Ovary (tissue), 9 donors: ENCODE measurements around the gene ADNP2. TPM values are rescaled to one million over a fixed set of nuclear protein-coding genes. Genes with fewer than 3 reads are reported as not detected.

Source experiments
- DNase-seq, 5 donors: peaks; one replicate each; pipeline ENCODE4 v3.0.0-alpha.2; 2019 to 2020
- H3K27ac ChIP-seq, 2 donors: fragments of 200-600 bp; one replicate each; pipeline versions ENCODE4 v1.5.1 to v1.8.0; 2019 to 2022
- H3K27me3 ChIP-seq: fragments of 200-600 bp; one replicate; pipeline ENCODE4 v1.8.0; 2022
- H3K36me3 ChIP-seq: fragments of 200-600 bp; sonication (generic); one replicate; pipeline ENCODE4 v1.5.1; 2019
- H3K4me1 ChIP-seq: one replicate; pipeline ENCODE4 v1.8.1; 2013; ENCODE audit warnings: mild to moderate bottlenecking, moderate library complexity; ENCODE audit not compliant: insufficient read depth
- H3K4me3 ChIP-seq: fragments of 200-600 bp; sonication (generic); one replicate; pipeline ENCODE4 v1.5.1; 2017
- H3K9me3 ChIP-seq, 2 donors: fragments of 200-600 bp in 1 of 2; sonication (generic) in 1 of 2; one replicate each; pipeline versions ENCODE4 v1.5.1 to v1.8.1; 2013 to 2019; ENCODE audit warnings: mild to moderate bottlenecking in 1 of 2, moderate library complexity in 1 of 2
- EP300 ChIP-seq: sonication (generic); formaldehyde crosslinking; IDR thresholded peaks from one replicate; pipeline ENCODE4 v1.6.1; 2017; ENCODE audit warnings: antibody characterized with exemption
- POLR2A ChIP-seq: fragments of 450-650 bp; IDR thresholded peaks from one replicate; pipeline ENCODE4 v1.6.1; 2017; ENCODE audit warnings: antibody characterized with exemption, mild to moderate bottlenecking, moderate library complexity
- WGBS, 3 donors: extraction: QIAGEN DNeasy Blood & Tissue Kit in 1 of 3; methylation state at CpG; one replicate each; pipeline versions ENCODE4 v1.1.5 to v1.1.7; 2013 to 2017; 5-methylcytosine and 5-hydroxymethylcytosine counted together
- intact Hi-C, 4 donors: fragments of 100-400 bp; cut with DNase I; formaldehyde crosslinking; loops; one replicate each; pipeline versions ENCODE4 v1.11.0 to v1.15.1; 2022 to 2023
- polyA plus RNA-seq, 2 donors: library from polyadenylated mRNA; stranded (reverse); fragments of 200-250 nt in 1 of 2; fragments of 350-450 nt in 1 of 2; fragmentation: Illumina TruSeq in 1 of 2; extraction: RNeasy Lipid Tissue Mini Kit (QIAGEN cat#74804) in 1 of 2; gene quantifications; one replicate each; pipeline ENCODE4 v1.2.3, GENCODE V29; 2013 to 2014
- total RNA-seq, 7 donors: library from RNA; depleted of rRNA in 2 of 7; stranded (reverse); fragments of >200 nt in 2 of 7; fragmentation: NEBNext Ultra II Directional in 3 of 7; extraction: Animal tissue kit (Norgen Biotek cat#: 25700) in 3 of 7; gene quantifications; one replicate each; pipeline versions ENCODE4 v1.1.0 to v1.2.4, GENCODE V29; 2016 to 2023
- TF ChIP-seq, protein P1 (sequence below), 3 donors: fragments of 450-650 bp in 2 of 3; fragments of 200-600 bp in 1 of 3; IDR thresholded peaks; one replicate each; pipeline versions ENCODE4 v1.5.1 to v1.8.0; 2016 to 2022; ENCODE audit warnings: antibody characterized with exemption in 3 of 3, mild to moderate bottlenecking in 1 of 3
- donor health status: DM: no; HTN: no; CAD: no; lungs with moderate emphysema.
- donor health status: DM: no; HTN: no; CAD: no.
- donor health status: Bipolar disorder and iron deficiency.
- donor health status: DM: yes; HTN: yes; CAD: no.
- donor health status: DM: no; HTN: no; CAD: no.
- donor health status: DM: yes; HTN: yes; CAD: no.

ADNP2 gene
- total and polyA plus RNA-seq, 9 donors = 6.7 to 24.6 (median 16.7) TPM

DNA sequence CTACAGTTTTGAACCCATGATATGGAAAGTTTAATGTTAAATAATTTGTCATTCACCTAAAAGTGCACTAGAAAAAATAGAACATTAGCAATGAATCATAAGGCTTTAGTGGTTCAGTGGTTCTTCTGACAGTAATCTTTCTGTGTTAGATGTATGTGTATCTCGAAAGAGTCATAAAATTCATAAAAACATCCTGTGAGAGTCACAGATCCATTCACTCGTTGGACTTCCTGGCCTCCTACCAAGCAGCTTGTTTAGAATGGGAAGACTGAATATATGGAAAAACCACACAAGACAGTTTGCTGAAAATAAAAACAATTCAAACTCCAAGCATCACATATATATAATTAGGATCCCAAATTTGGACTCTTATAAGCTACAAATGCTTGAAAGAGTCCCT, 34.8 kb downstream of the ADNP2 start:
- 49 to 66% (median 54%) methylated on average over 2 of the region's 2 CpGs for WGBS, 3 donors
- H3K27me3 ChIP-seq = no peaks in the 10 kb centered on the region

DNA sequence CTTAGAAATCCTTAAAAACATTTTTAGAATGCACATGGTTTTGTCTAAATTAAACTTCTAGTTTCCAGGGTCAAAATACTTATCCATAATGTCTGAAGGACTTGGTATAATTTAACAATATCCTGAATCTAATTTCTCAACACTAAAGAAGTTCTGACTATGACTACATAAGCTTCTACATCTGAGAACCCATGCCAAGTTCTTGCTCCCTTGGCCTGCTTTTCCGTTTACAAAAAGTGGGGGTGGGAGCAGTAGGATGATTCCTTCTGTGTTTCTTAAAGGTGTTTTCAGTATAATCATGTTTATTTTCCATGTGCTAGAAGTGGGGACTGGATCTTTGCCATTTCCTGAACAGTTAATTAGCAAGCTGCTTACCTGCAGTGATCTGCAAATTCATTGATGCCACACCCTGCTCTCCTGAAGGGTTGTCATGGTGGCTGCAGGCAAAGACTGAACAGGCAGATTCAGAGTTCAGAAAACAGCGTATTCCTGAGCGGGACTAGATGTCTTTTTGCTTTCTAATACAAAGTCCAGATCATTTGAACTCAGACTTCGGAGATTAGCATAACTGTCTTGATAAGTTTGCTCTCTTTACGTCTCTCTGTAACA, 36.2 kb downstream of the ADNP2 start:
- Histone ChIP-seq H3K27ac (no peak overlapping the region), H3K27me3 (no peaks in the 10 kb centered on the region), H3K9me3 (no peaks in the 10 kb centered on the region), H3K4me3 (no peak overlapping the region), H3K36me3 (no peaks in the 10 kb centered on the region), H3K4me1 (peaks cover 2% of the 10 kb centered on the region)
- no peak for DNase-seq
- TF ChIP-seq, protein P1, sequence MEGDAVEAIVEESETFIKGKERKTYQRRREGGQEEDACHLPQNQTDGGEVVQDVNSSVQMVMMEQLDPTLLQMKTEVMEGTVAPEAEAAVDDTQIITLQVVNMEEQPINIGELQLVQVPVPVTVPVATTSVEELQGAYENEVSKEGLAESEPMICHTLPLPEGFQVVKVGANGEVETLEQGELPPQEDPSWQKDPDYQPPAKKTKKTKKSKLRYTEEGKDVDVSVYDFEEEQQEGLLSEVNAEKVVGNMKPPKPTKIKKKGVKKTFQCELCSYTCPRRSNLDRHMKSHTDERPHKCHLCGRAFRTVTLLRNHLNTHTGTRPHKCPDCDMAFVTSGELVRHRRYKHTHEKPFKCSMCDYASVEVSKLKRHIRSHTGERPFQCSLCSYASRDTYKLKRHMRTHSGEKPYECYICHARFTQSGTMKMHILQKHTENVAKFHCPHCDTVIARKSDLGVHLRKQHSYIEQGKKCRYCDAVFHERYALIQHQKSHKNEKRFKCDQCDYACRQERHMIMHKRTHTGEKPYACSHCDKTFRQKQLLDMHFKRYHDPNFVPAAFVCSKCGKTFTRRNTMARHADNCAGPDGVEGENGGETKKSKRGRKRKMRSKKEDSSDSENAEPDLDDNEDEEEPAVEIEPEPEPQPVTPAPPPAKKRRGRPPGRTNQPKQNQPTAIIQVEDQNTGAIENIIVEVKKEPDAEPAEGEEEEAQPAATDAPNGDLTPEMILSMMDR (IDR thresholded peaks at IDR 0.05) = no peak
- no peak for TF ChIP-seq EP300
- no peak for TF ChIP-seq POLR2A
- intact Hi-C loops = loop anchor here in 1 of 4 donors (5.0 kb wide), 1 partner anchor 113 kb away; the partner anchor contains the start of gene RBFA
- WGBS, 3 donors = 80 to 81% (median 81%) methylated on average over 5 of the region's 5 CpGs

More for the DNA sequence above, 34.8 kb downstream of the ADNP2 start:
- DNase-seq = no peak
- Histone ChIP-seq H3K4me3 (no peak overlapping the region), H3K9me3 (no peaks in the 10 kb centered on the region), H3K27ac (no peak overlapping the region), H3K4me1 (peaks cover 2% of the 10 kb centered on the region), H3K36me3 (no peaks in the 10 kb centered on the region)
- TF ChIP-seq EP300 (no peak), POLR2A (no peak)
- TF ChIP-seq, protein P1 (IDR thresholded peaks at IDR 0.05) = no peak
- intact Hi-C loops = no loop called here

DNA sequence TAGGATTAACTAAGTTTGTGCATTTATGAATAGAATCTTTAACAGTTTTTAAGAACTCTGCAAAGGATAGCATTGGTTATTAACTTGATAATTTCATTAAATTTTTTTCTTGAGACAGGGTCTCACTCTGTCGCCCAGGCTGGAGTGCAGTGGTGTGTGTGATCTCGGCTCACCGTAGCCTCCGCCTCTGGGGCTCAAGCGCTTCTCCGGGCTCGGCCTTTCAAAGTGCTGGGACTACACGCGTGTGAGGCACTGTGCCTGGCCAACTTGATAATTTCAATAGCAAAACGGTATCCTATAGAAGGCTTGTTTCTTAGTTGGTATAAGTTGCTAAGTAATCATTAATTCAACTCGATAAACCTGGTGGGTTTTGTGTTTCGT, 38.0 kb downstream of the ADNP2 start:
- intact Hi-C loops = loop anchor here in 1 of 4 donors (5.0 kb wide), 1 partner anchor 115 kb away; the partner anchor contains the start of gene RBFA
- Histone ChIP-seq H3K4me3 (peak overlapping the region; percentile 54), H3K9me3 (no peaks in the 10 kb centered on the region), H3K27me3 (no peaks in the 10 kb centered on the region), H3K27ac (peak overlapping the region in 1 of 2 donors; percentile 68), H3K4me1 (peaks cover 2% of the 10 kb centered on the region), H3K36me3 (no peaks in the 10 kb centered on the region)
- WGBS, 3 donors = 25 to 39% (median 33%) methylated on average over 12 of the region's 12 CpGs
- no peak for DNase-seq
- TF ChIP-seq EP300 (no peak), POLR2A (no peak)
- TF ChIP-seq, protein P1 (IDR thresholded peaks at IDR 0.05) = no peak

DNA sequence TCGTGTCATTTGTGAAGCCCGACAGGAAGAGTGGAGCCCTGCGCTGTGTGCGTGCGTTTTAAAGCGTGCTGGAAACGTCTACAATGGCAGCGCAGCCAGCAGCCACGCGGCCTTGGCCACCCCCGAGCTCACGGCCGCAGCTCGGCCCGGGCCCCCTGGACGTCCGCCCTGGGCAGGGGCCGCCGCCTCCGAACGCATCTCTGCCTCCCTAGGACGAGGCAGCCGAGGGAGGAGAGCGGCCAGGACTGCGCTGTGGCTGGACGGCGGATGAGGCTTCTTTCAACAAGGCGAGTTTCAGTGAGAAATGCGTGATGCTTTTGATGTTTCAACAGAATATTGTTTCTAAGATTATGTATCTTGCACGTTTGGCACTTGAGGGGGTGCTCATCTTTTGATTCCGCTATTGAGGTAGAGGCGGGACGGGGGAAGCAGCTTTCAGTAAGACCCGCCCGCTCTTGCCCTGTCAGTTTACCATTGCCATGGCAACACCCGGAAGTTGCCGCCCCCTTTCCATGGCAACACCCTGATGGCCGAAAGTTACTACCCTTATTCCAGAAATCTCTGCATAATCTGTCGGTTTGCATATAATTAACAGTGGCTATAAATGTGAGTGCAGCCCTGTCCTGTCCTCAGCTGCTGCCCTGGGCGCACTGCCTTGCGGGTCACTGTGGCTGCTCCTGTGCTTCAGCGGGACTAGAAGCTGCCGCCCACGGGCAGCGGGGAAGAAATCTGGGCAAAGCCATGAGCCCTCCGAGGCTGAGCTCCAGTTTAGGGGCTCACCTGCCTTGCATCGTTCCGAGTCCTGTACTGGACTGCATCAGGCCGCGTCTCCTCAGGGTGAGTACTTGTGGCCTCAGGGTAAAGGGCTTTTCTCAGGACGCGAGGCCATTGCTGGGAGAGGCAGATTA, 38.6 kb downstream of the ADNP2 start:
- H3K36me3 ChIP-seq = no peaks in the 10 kb centered on the region
- peak overlapping the region in 1 of 2 donors; percentile 68 for H3K27ac ChIP-seq
- H3K4me3 ChIP-seq = peak overlapping the region; percentile 54
- peaks cover 2% of the 10 kb centered on the region for H3K4me1 ChIP-seq
- no peaks in the 10 kb centered on the region for H3K27me3 ChIP-seq
- DNase-seq = peak; percentile 81 to 93 (median 90)
- intact Hi-C loops = loop anchor here in 1 of 4 donors (5.0 kb wide), 1 partner anchor 115 kb away; the partner anchor contains the start of gene RBFA
- WGBS, 3 donors = 25 to 44% (median 28%) methylated on average over 52 of the region's 52 CpGs
- H3K9me3 ChIP-seq = no peaks in the 10 kb centered on the region
- TF ChIP-seq POLR2A (no peak), EP300 (no peak)
- TF ChIP-seq, protein P1 (IDR thresholded peaks at IDR 0.05) = no peak
